Lower leg skin (tissue), 4 donors: ENCODE measurements around the gene SKIL. TPM values are rescaled to one million over a fixed set of nuclear protein-coding genes. Genes with fewer than 3 reads are reported as not detected.

Source experiments
- DNase-seq, 2 donors: peaks; one replicate each; pipeline ENCODE4 v3.0.0-alpha.2; 2019; ENCODE audit warnings: low spot score in 2 of 2
- H3K4me3 ChIP-seq: fragments of 200-600 bp; sonication (generic); 2 replicates; pipeline ENCODE4 v1.5.1; 2017; ENCODE audit warnings: mild to moderate bottlenecking, low read depth; ENCODE audit not compliant: poor library complexity, severe bottlenecking
- POLR2A ChIP-seq, 2 donors: fragments of 450-650 bp; IDR thresholded peaks; one replicate each; pipeline ENCODE4 v1.6.1; 2016 to 2017; ENCODE audit warnings: antibody characterized with exemption in 2 of 2, mild to moderate bottlenecking in 1 of 2, moderate library complexity in 1 of 2
- WGBS, 2 donors: methylation state at CpG; one replicate each; pipeline ENCODE4 v1.1.5; 2018; 5-methylcytosine and 5-hydroxymethylcytosine counted together
- intact Hi-C: fragments of 100-400 bp; cut with DNase I; formaldehyde crosslinking; loops from one replicate; pipeline ENCODE4 v1.15.0; 2023; ENCODE audit warnings: low total_unique reads
- total RNA-seq, 4 donors: library from RNA; depleted of rRNA; stranded (reverse); fragments of >200 nt; gene quantifications; one replicate each; pipeline ENCODE4 v1.1.0, GENCODE V29; 2016
- TF ChIP-seq, protein P1 (sequence below), 3 donors: fragments of 450-650 bp; IDR thresholded peaks; one replicate each; pipeline ENCODE4 v1.5.1; 2016; ENCODE audit warnings: antibody characterized with exemption in 3 of 3, mild to moderate bottlenecking in 3 of 3, moderate library complexity in 2 of 3

SKIL gene
- total RNA-seq, 4 donors from 2014 or later, result 26.9 to 32.2 (median 29.8) TPM

DNA sequence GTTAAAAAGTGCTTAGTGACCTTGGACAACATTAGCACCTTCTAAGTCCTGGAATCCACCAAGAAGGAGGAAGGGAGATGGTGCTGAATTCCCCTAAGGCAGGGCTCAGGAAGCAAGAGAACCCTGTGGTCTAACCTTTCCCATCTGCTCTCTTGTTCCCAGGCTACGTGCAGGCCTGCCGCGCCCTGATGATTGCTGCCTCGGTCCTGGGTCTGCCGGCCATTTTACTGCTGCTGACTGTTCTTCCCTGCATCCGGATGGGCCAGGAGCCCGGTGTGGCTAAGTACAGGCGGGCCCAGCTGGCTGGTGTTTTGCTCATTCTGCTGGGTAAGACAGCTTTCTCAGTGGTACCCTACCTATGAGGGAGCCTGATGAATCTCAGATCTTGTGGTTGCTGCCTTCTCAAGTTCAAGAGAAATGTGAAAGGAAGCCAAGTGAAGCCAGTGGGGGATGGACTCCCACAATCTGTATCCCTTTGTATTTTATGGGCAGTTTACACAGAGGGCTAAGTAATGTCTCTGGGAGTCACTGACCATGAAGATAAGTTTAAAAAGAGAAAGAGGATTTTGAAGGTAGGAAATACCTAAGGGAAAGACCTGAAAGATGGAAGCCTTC is 65.6 kb downstream of the SKIL start:
- no peak for TF ChIP-seq POLR2A (IDR thresholded peaks at IDR 0.05)
- TF ChIP-seq, protein P1, sequence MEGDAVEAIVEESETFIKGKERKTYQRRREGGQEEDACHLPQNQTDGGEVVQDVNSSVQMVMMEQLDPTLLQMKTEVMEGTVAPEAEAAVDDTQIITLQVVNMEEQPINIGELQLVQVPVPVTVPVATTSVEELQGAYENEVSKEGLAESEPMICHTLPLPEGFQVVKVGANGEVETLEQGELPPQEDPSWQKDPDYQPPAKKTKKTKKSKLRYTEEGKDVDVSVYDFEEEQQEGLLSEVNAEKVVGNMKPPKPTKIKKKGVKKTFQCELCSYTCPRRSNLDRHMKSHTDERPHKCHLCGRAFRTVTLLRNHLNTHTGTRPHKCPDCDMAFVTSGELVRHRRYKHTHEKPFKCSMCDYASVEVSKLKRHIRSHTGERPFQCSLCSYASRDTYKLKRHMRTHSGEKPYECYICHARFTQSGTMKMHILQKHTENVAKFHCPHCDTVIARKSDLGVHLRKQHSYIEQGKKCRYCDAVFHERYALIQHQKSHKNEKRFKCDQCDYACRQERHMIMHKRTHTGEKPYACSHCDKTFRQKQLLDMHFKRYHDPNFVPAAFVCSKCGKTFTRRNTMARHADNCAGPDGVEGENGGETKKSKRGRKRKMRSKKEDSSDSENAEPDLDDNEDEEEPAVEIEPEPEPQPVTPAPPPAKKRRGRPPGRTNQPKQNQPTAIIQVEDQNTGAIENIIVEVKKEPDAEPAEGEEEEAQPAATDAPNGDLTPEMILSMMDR (IDR thresholded peaks at IDR 0.05), result no peak
- WGBS, 2 donors, result 82 to 89% methylated on average over 8 of the region's 8 CpGs
- intact Hi-C loops, result loop anchor here (5.0 kb wide), 1 partner anchor 384 kb away; no protein-coding TSS in a partner anchor
- DNase-seq, result no peak
- no peak overlapping the region for H3K4me3 ChIP-seq

DNA sequence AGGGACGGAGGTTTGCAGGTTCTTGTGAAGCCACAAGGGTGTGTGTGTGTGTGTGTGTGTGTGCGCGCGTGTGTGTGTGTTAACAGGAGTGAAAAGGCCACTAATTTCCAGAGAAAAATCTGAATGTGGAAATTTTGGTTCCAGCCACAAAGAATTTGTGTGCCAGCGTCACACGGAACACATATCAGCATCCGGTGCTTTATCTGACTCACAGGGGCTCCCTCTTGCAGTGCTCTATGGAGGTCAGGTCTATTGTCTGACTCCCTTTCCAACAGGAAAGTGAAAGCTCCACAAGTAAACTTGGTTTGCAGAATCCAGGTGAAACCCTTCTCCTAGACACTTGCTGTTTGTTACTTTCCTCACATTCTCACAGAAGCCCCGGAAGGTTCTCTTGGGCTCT is 67.4 kb downstream of the SKIL start:
- DNase-seq, result no peak
- 78 to 81% methylated on average over 8 of the region's 8 CpGs for WGBS, 2 donors
- intact Hi-C loops, result loop anchor here (5.0 kb wide), 1 partner anchor 382 kb away; no protein-coding TSS in a partner anchor
- TF ChIP-seq POLR2A (IDR thresholded peaks at IDR 0.05), result no peak
- TF ChIP-seq, protein P1 (IDR thresholded peaks at IDR 0.05), result no peak
- H3K4me3 ChIP-seq, result no peak overlapping the region

DNA sequence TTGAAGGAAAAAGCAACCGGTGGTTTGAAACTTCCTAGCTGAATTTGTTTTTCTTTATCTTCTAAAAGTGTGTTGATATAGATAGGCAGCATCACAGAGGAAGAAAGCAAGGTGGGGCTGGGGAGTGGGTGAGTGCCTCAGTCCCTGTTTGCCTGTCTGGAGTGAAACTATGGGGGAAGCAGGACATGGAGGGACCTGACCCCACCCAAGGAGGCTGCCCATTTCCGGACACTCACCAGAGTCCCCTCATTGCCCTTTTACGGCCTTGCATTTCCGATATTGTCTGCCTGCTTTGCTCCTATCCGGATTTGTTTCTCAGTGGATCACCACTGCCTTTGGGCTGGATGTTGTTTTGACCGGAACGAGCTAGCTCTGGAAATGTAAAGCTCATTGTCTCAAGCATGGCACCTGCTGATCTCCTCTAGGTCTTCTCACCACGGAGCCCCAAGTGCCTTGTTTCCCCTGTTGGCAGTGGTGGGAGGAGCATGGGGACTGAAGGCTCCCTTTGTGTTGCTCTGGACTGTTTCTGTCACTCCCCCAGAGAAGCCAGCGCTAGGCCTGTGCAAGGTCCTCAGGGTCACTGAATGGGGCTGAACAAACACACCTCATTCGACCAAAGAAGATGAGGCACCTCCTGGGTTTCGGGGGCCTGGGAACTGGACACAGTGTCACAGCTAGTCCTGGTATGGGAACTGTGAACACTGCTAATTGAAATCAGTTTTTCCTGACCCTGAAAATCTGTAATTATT is 68.2 kb downstream of the SKIL start:
- intact Hi-C loops, result no loop called here
- no peak for DNase-seq
- H3K4me3 ChIP-seq, result no peak overlapping the region
- WGBS, 2 donors, result 74 to 81% methylated on average over 11 of the region's 11 CpGs
- TF ChIP-seq POLR2A (IDR thresholded peaks at IDR 0.05), result no peak
- TF ChIP-seq, protein P1 (IDR thresholded peaks at IDR 0.05), result no peak

DNA sequence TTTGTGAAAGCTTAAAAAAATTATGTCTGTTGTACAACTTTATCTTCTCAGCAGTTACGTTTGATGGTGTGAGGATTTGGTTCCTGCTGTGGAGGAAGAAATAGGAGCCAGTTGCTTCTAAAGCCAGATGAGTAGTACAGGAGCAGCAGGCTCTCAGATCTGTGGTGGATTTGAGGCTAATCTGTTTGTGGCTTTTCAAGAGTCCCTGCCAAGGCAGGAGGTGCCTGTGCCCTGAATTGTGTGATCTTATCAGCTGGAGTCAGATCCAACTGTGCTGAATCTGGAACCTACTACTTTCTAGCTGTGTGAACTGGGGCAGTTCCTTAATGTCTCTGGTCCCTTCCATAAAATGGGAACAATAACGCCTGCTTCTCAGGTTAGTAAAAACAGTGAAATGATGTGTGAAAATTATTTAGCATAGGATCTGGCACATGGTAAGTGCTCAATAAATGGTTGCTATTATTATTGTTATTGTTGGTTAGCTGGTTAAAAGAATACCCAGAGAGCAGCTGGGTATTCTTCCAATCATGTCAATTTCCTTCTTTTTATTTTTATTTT is 68.8 kb downstream of the SKIL start:
- 67 to 69% methylated on average over 2 of the region's 2 CpGs for WGBS, 2 donors
- intact Hi-C loops, result no loop called here
- no peak overlapping the region for H3K4me3 ChIP-seq
- no peak for DNase-seq
- TF ChIP-seq, protein P1 (IDR thresholded peaks at IDR 0.05), result no peak
- no peak for TF ChIP-seq POLR2A (IDR thresholded peaks at IDR 0.05)

DNA sequence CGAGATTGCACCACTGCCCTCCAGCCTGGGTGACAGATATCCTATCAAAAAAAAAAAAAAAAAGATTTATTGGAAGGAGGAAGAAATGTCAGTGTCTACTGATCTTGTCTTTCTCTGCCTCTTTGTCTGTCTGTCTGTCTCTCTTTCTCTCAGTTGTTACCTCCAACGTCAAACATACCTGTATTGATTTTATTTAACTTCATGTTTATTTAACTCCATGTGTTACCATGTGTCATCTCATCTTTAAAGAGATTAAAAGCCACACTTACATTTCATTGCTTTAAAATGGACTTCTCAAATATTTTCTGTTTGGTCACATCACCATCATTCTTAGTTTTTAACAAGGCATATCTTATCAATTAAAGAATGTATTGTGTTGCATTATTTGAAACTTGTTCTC is 70.6 kb downstream of the SKIL start:
- intact Hi-C loops, result no loop called here
- no peak overlapping the region for H3K4me3 ChIP-seq
- WGBS, 2 donors, result 69 to 70% methylated on average over 2 of the region's 2 CpGs
- DNase-seq, result no peak
- no peak for TF ChIP-seq POLR2A (IDR thresholded peaks at IDR 0.05)
- TF ChIP-seq, protein P1 (IDR thresholded peaks at IDR 0.05), result no peak
